ENCODE results near the gene TMEM9. TPM values are rescaled to one million over a fixed set of nuclear protein-coding genes. Genes with fewer than 3 reads are reported as not detected.
A peak's percentile ranks its signal among the peaks of the same experiment; 100 is the strongest.
"Not testable (repeated sequence)": the region's sequence is repeated elsewhere in the genome, so short reads cannot be mapped to it uniquely, and the experiment has no call there.

The TMEM9 gene
- total and polyA plus RNA-seq, 8 donors: 64.0 to 148 (median 133) TPM

DNA sequence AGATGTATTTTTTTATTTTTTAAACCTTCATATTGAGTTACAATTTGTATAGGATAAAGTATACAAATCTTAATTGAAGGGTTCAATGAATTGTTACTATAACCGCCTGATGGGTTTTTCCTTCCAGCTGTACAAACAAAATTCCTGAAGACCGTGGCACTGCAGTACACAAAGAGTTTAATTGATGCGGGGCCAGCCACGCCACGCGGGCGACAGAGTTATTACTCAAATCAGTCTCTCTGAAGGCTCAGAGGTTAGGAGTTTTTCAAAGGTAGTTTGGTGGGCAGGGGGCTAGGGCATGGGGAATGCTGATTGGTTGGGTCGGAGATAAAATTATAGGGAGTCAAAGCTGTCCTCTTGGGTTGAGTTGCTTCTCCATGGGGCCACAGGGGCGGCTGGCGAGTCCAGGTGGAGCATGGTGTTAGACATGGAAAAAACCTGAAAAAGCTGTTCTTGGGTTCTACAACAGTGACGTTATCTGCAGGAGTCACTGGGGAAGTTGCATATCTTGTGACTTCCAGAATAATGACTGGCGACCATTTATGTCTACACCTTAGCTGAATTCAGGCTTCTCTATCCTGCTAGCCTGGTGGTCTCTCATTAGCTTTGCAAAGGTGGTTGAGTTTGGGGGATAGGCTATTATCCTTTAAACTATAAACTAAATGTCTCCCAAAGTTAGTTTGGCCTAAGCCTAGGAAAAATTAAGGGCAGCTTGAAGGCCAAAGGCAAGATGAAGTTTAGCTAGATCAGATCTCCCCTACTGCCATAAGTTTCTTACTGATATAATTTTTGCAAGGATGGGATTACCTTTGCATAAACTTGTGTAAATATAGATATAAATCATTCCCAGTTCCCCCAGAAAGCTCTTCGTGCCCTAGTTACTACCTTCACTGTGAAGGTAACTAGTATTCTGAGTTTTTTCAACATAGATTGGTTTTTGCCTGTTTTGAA lies 13.0 kb upstream of the TMEM9 start:
- Histone ChIP-seq H3K27me3 (peaks cover 0 to 9% of the 10 kb centered on the region in 2 donors), H3K4me1 (peaks cover 0 to 15% of the 10 kb centered on the region in 2 donors), H3K27ac (no peak overlapping the region), H3K9me3 (no peaks in the 10 kb centered on the region), H3K36me3 (no peaks in the 10 kb centered on the region), H3K4me3 (no peak overlapping the region)
- ATAC-seq (no peak), DNase-seq (no peak)
- intact Hi-C loops (cut with DNase I): no loop called here
- TF ChIP-seq, protein P1, sequence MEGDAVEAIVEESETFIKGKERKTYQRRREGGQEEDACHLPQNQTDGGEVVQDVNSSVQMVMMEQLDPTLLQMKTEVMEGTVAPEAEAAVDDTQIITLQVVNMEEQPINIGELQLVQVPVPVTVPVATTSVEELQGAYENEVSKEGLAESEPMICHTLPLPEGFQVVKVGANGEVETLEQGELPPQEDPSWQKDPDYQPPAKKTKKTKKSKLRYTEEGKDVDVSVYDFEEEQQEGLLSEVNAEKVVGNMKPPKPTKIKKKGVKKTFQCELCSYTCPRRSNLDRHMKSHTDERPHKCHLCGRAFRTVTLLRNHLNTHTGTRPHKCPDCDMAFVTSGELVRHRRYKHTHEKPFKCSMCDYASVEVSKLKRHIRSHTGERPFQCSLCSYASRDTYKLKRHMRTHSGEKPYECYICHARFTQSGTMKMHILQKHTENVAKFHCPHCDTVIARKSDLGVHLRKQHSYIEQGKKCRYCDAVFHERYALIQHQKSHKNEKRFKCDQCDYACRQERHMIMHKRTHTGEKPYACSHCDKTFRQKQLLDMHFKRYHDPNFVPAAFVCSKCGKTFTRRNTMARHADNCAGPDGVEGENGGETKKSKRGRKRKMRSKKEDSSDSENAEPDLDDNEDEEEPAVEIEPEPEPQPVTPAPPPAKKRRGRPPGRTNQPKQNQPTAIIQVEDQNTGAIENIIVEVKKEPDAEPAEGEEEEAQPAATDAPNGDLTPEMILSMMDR (IDR thresholded peaks at IDR 0.05): no peak

DNA sequence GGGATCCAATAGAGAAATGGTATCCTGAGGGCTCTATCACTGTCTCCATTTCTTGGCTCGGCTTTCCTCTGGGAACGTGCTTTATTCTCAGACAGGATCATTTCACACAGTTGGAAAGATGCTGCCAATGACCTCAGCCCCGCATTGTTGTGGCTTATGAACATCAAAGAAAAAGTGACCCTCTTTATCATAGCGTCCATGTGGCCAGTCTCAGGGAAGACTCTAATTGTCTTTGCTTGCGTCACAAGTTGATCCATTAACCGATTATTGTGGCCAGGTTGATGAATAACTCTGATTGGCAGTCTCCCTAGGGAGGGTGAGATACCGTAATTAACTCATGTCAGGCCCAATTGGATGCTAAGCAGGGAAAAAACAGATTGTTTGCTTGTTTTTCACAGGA lies 10.4 kb upstream of the TMEM9 start:
- Histone ChIP-seq H3K4me1 (no peaks in the 10 kb centered on the region), H3K27me3 (no peaks in the 10 kb centered on the region), H3K27ac (no peak overlapping the region), H3K9me3 (no peaks in the 10 kb centered on the region), H3K36me3 (no peaks in the 10 kb centered on the region), H3K4me3 (no peak overlapping the region)
- intact Hi-C loops (cut with DNase I): no loop called here
- ATAC-seq: no peak
- no peak for DNase-seq
- TF ChIP-seq, protein P1 (IDR thresholded peaks at IDR 0.05): no peak

DNA sequence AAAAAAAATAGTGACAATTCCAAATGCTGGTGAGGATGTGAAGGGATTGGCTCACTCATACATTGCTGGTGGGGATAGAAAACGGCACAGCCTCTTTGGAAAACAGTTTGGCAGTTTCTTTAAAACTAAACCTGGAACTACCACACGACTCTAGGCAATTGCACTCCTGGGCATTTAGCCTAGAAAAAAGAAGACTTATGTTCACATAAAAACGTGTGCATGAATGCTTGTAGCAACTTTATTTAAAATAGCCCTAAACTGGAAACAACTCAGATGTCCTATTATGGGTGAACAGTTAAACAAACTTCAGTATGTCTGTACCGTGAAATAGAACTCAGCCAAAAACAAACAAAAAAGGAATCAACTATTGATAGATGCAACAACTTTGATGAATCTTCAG lies 9.4 kb upstream of the TMEM9 start:
- no peak for ATAC-seq
- H3K4me3 ChIP-seq: no peak overlapping the region
- TF ChIP-seq, protein P1 (IDR thresholded peaks at IDR 0.05): no peak

DNA sequence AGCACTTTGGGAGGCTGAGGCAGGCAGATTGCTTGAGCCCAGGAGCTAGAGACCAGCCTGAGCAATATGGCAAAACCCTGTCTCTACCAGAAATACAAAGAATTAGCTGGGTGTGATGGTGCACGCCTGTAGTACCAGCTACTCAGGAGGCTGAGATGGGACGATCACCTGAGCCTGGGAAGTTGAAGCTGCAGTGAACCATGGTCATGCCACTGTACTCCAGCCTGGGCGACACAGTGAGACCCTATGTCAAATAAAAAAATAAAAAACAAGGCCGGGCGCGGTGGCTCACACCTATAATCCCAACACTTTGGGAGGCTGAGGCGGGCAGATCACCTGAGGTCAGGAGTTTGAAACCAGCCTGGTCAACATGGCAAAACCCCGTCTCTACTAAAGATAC lies 8.8 kb upstream of the TMEM9 start:
- H3K36me3 ChIP-seq; H3K4me1 ChIP-seq; ATAC-seq; H3K4me3 ChIP-seq; H3K27me3 ChIP-seq; intact Hi-C loops (cut with DNase I); H3K27ac ChIP-seq; H3K9me3 ChIP-seq: not testable (repeated sequence)
- peak in 1 of 4 donors; percentile 33 for DNase-seq

More for the DNA sequence above, 9.4 kb upstream of the TMEM9 start:
- H3K4me1 ChIP-seq: no peaks in the 10 kb centered on the region
- intact Hi-C loops (cut with DNase I): no loop called here
- H3K9me3 ChIP-seq: no peaks in the 10 kb centered on the region
- H3K36me3 ChIP-seq: no peaks in the 10 kb centered on the region
- H3K27ac ChIP-seq: no peak overlapping the region
- no peaks in the 10 kb centered on the region for H3K27me3 ChIP-seq
- no peak for DNase-seq

DNA sequence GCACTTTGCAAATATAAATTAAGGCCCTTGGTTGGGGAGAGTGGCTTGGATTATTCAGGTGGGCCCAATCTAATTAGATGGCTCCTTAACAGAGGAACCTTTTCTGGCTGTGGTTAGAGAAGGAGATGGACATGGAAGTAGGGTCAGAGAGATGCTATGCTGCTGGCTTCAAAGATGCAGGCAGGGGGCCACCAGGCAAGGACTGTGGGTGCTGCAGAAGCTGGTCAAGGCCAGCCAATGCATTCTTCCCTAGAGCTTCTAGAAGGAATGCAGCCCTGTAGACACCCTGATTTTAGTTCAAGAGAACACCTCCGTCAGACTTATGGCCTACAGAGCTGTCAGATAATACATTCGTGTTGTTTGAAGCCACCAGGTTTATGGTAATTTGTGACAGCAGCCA lies 3.7 kb upstream of the TMEM9 start:
- ATAC-seq (no peak), DNase-seq (no peak)
- Histone ChIP-seq H3K9me3 (no peaks in the 10 kb centered on the region), H3K4me3 (no peak overlapping the region), H3K27ac (no peak overlapping the region), H3K27me3 (no peaks in the 10 kb centered on the region), H3K36me3 (no peaks in the 10 kb centered on the region), H3K4me1 (peaks cover 6 to 18% of the 10 kb centered on the region in 2 donors)
- intact Hi-C loops (cut with DNase I): no loop called here
- TF ChIP-seq, protein P1 (IDR thresholded peaks at IDR 0.05): no peak

Data from left lung (tissue), 10 donors.